Panc1 (cell line): ENCODE measurements around the gene CDKL4.

Source experiments
- CTCF ChIP-seq: fragments of 450-650 bp; IDR thresholded peaks from 2 replicates; pipeline ENCODE4 v1.5.1; 2017; ENCODE audit warnings: mild to moderate bottlenecking
- POLR2AphosphoS5 ChIP-seq: IDR thresholded peaks from 2 replicates; pipeline ENCODE4 v1.6.1; 2012; ENCODE audit warnings: mild to moderate bottlenecking, low read depth, low read length, moderate library complexity

- TF ChIP-seq POLR2AphosphoS5 (no peak), CTCF (no peak)
Observed at GRCh38 chr2:39171621-39172020, 72.1 kb downstream of the CDKL4 start.
